H1 (cell line): Measurements from ENCODE around the gene RER1.

Experiments
- BCL11A ChIP-seq, 2 experiments: IDR thresholded peaks; one replicate each; pipeline ENCODE4 v1.6.1; 2011; ENCODE audit warnings: low read depth in 2 of 2, low read length in 2 of 2, mild to moderate bottlenecking in 2 of 2
- BRCA1 ChIP-seq: IDR thresholded peaks from 2 replicates; pipeline ENCODE4 v1.6.1; 2012; ENCODE audit warnings: low read depth, low read length, improper control_type of control experiment
- CTCF ChIP-seq, 3 experiments: IDR thresholded peaks; 1 replicate in 2 of 3; 2 replicates in 1 of 3; pipeline versions ENCODE4 v1.5.1 to v1.6.1; 2011; ENCODE audit warnings: low read length in 3 of 3, mild to moderate bottlenecking in 3 of 3, inconsistent platforms in 2 of 3, low read depth in 1 of 3, moderate library complexity in 1 of 3; ENCODE audit not compliant: insufficient read depth in 1 of 3; ENCODE audit errors: control extremely low read depth in 1 of 3
- POLR2A ChIP-seq, 2 experiments: IDR thresholded peaks; 1 replicate in 1 of 2; 2 replicates in 1 of 2; pipeline ENCODE4 v1.6.1; 2011; ENCODE audit warnings: low read depth in 2 of 2, low read length in 2 of 2, mild to moderate bottlenecking in 2 of 2; ENCODE audit errors: control extremely low read depth in 1 of 2
- RFX5 ChIP-seq: IDR thresholded peaks from 2 replicates; pipeline ENCODE4 v1.6.1; 2011; ENCODE audit warnings: low read depth, low read length, improper control_type of control experiment, borderline replicate concordance

GRCh38 chr1:2438641-2439040 is 47.0 kb downstream of the RER1 start:
- TF ChIP-seq BCL11A (IDR thresholded peaks at IDR 0.05; ENCODE audit: low read depth in 2 of 2, low read length in 2 of 2) (no peak), CTCF (IDR thresholded peaks at IDR 0.05; ENCODE audit: control extremely low read depth in 1 of 3, insufficient read depth in 1 of 3, low read depth in 1 of 3, low read length in 3 of 3) (no peak), RFX5 (no peak), POLR2A (IDR thresholded peaks at IDR 0.05; ENCODE audit: control extremely low read depth in 1 of 2, low read depth in 2 of 2, low read length in 2 of 2) (no peak), BRCA1 (no peak)
